ENCODE measurements around the gene IREB2. TPM values are rescaled to one million over a fixed set of nuclear protein-coding genes. Genes with fewer than 3 reads are reported as not detected.

The IREB2 gene
- total and polyA plus RNA-seq, 2 of the 13 experiments (the other 11 are each of a cell fraction or from before 2014, with no cell fraction given): 24.2 to 30.4 TPM

DNA sequence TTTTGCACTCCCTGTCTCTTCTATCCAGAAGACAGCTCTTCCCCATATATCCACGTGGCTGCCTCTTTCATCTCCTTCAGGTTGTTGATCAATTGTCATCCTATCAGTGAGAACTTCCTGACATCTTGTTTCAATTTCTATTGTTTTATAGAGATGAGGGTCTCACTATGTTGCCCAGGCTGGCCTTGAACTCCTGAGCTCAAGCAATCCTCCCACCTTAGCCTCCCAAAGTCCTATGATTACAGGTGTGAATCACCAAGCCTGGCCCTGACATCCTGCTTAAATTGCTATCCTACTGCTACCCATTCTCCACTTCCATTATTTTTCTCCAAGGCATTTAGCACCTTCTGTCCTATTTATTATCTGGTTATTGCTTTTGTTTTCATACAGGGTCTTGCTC, 44.9 kb upstream of the IREB2 start:
- Histone ChIP-seq H3K79me2 (ENCODE audit: insufficient read depth, low read length) (no peaks in the 10 kb centered on the region), H4K20me1 (ENCODE audit: insufficient read depth, low read length) (no peaks in the 10 kb centered on the region), H3K27ac (ENCODE audit: extremely low read length, insufficient read depth, low read length) (no peak overlapping the region), H3K27me3 (ENCODE audit: control insufficient read depth in 1 of 2, insufficient read depth in 2 of 2, low read length in 2 of 2) (peaks cover 0 to 5% of the 10 kb centered on the region in 2 experiments; a peak in 1 of 5 replicates), H3K4me3 (replicated peaks in 1 of 3; ENCODE audit: insufficient read depth in 1 of 3, low read depth in 2 of 3, low read length in 3 of 3) (no peak overlapping the region), H3K9me3 (ENCODE audit: low read length) (no peaks in the 10 kb centered on the region), H3K36me3 (replicated peaks in 1 of 2; ENCODE audit: control insufficient read depth in 1 of 2, insufficient read depth in 2 of 2, low read length in 2 of 2) (no peaks in the 10 kb centered on the region), H3K9ac (ENCODE audit: insufficient read depth, low read depth, low read length) (no peak overlapping the region), H3K4me2 (ENCODE audit: low read depth, low read length) (no peak overlapping the region), H2AFZ (ENCODE audit: low read length) (no peak overlapping the region), H3K4me1 (ENCODE audit: insufficient read depth, low read length) (peaks cover 11% of the 10 kb centered on the region)
- no TSS peak for BruUV-seq (replicated peaks)
- ChIA-PET POLR2A (no interaction called here), CTCF (ENCODE audit: low intra/inter-chr PET ratio, low total read pairs) (no interaction called here)
- in situ Hi-C loops (cut with HindIII; ENCODE audit: extremely low pct_ligation_motif_present, low pct_unique_long_range_greater_than_20kb) (no loop called here), intact Hi-C loops (cut with micrococcal nuclease; ENCODE audit: unreplicated experiment) (loop anchor here (10.0 kb wide), 1 partner anchor 48 kb away; the partner anchor contains the start of gene CRABP1)
- FAIRE-seq (no peak), DNase-seq (ENCODE audit: low spot score) (no peak), ATAC-seq (no peak)
- WGBS (ENCODE audit: low lambda C conversion rate): 10% methylated on average over 1 of the region's 1 CpG
- no peak for TF ChIP-seq SMYD3 (CRISPR knock-in tag; IDR thresholded peaks at IDR 0.05)
- TF ChIP-seq KDM4B (CRISPR knock-in tag; IDR thresholded peaks at IDR 0.05): no peak
- no peak for TF ChIP-seq NFIB (CRISPR knock-in tag; IDR thresholded peaks at IDR 0.05; ENCODE audit: borderline replicate concordance)
- no peak for TF ChIP-seq ZNF501 (CRISPR knock-in tag; IDR thresholded peaks at IDR 0.05)
- no peak for TF ChIP-seq NR3C1 (CRISPR knock-in tag; IDR thresholded peaks at IDR 0.05)
- no peak for TF ChIP-seq ZSCAN21 (CRISPR knock-in tag; IDR thresholded peaks at IDR 0.05; ENCODE audit: borderline replicate concordance)
- no peak for TF ChIP-seq ZNF451 (CRISPR knock-in tag; IDR thresholded peaks at IDR 0.05)
- TF ChIP-seq, protein P1, sequence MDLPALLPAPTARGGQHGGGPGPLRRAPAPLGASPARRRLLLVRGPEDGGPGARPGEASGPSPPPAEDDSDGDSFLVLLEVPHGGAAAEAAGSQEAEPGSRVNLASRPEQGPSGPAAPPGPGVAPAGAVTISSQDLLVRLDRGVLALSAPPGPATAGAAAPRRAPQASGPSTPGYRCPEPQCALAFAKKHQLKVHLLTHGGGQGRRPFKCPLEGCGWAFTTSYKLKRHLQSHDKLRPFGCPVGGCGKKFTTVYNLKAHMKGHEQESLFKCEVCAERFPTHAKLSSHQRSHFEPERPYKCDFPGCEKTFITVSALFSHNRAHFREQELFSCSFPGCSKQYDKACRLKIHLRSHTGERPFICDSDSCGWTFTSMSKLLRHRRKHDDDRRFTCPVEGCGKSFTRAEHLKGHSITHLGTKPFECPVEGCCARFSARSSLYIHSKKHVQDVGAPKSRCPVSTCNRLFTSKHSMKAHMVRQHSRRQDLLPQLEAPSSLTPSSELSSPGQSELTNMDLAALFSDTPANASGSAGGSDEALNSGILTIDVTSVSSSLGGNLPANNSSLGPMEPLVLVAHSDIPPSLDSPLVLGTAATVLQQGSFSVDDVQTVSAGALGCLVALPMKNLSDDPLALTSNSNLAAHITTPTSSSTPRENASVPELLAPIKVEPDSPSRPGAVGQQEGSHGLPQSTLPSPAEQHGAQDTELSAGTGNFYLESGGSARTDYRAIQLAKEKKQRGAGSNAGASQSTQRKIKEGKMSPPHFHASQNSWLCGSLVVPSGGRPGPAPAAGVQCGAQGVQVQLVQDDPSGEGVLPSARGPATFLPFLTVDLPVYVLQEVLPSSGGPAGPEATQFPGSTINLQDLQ (CRISPR knock-in tag; IDR thresholded peaks at IDR 0.05): no peak
- TF ChIP-seq, protein P2, sequence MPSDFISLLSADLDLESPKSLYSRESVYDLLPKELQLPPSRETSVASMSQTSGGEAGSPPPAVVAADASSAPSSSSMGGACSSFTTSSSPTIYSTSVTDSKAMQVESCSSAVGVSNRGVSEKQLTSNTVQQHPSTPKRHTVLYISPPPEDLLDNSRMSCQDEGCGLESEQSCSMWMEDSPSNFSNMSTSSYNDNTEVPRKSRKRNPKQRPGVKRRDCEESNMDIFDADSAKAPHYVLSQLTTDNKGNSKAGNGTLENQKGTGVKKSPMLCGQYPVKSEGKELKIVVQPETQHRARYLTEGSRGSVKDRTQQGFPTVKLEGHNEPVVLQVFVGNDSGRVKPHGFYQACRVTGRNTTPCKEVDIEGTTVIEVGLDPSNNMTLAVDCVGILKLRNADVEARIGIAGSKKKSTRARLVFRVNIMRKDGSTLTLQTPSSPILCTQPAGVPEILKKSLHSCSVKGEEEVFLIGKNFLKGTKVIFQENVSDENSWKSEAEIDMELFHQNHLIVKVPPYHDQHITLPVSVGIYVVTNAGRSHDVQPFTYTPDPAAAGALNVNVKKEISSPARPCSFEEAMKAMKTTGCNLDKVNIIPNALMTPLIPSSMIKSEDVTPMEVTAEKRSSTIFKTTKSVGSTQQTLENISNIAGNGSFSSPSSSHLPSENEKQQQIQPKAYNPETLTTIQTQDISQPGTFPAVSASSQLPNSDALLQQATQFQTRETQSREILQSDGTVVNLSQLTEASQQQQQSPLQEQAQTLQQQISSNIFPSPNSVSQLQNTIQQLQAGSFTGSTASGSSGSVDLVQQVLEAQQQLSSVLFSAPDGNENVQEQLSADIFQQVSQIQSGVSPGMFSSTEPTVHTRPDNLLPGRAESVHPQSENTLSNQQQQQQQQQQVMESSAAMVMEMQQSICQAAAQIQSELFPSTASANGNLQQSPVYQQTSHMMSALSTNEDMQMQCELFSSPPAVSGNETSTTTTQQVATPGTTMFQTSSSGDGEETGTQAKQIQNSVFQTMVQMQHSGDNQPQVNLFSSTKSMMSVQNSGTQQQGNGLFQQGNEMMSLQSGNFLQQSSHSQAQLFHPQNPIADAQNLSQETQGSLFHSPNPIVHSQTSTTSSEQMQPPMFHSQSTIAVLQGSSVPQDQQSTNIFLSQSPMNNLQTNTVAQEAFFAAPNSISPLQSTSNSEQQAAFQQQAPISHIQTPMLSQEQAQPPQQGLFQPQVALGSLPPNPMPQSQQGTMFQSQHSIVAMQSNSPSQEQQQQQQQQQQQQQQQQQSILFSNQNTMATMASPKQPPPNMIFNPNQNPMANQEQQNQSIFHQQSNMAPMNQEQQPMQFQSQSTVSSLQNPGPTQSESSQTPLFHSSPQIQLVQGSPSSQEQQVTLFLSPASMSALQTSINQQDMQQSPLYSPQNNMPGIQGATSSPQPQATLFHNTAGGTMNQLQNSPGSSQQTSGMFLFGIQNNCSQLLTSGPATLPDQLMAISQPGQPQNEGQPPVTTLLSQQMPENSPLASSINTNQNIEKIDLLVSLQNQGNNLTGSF (CRISPR knock-in tag; IDR thresholded peaks at IDR 0.05): no peak
- TF ChIP-seq PCBP1 (IDR thresholded peaks at IDR 0.05; ENCODE audit: borderline replicate concordance, low read depth, low read length): no peak
- TF ChIP-seq KAT8 (CRISPR knock-in tag; IDR thresholded peaks at IDR 0.05): no peak
- no peak for TF ChIP-seq ZNF562 (CRISPR knock-in tag; IDR thresholded peaks at IDR 0.05; ENCODE audit: borderline replicate concordance)
- TF ChIP-seq, protein P3, sequence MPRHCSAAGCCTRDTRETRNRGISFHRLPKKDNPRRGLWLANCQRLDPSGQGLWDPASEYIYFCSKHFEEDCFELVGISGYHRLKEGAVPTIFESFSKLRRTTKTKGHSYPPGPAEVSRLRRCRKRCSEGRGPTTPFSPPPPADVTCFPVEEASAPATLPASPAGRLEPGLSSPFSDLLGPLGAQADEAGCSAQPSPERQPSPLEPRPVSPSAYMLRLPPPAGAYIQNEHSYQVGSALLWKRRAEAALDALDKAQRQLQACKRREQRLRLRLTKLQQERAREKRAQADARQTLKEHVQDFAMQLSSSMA (CRISPR knock-in tag; IDR thresholded peaks at IDR 0.05): no peak
- no peak for TF ChIP-seq GPN1 (CRISPR knock-in tag; IDR thresholded peaks at IDR 0.05; ENCODE audit: borderline replicate concordance)
- TF ChIP-seq, protein P4, sequence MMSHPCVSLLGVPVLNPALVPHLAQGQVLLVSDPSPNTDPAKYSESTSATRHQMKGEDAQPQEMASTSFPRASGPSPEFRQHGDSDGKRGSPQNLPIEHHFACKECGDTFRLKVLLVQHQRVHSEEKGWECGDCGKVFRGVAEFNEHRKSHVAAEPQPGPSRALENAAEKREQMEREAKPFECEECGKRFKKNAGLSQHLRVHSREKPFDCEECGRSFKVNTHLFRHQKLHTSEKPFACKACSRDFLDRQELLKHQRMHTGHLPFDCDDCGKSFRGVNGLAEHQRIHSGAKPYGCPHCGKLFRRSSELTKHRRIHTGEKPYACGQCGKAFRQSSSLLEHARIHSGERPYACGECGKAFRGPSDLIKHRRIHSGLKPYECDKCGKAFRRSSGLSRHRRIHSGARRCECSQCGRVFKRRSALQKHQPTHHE (CRISPR knock-in tag; IDR thresholded peaks at IDR 0.05; ENCODE audit: borderline replicate concordance): no peak

All from HepG2 (cell line).